Nephron (organoid): ENCODE measurements around the gene PPP1R15B.
A peak's percentile ranks its signal among the peaks of the same experiment; 100 is the strongest.

Experiments
- H3K27ac Mint-ChIP-seq, 3 experiments: 2 replicates each; pipeline ENCODE4 v1.8.0; 2020; ENCODE audit warnings: mixed read lengths in 3 of 3, mild to moderate bottlenecking in 2 of 3, moderate library complexity in 1 of 3
- H3K27me3 Mint-ChIP-seq: 2 replicates; pipeline ENCODE4 v1.8.0; 2021; ENCODE audit warnings: low read depth, mild to moderate bottlenecking, moderate library complexity, mixed read lengths
- H3K36me3 Mint-ChIP-seq: 2 replicates; pipeline ENCODE4 v1.8.0; 2020; ENCODE audit warnings: low read depth, mixed read lengths
- H3K4me1 Mint-ChIP-seq: 2 replicates; pipeline ENCODE4 v1.8.0; 2020; ENCODE audit warnings: mixed read lengths
- H3K4me3 Mint-ChIP-seq, 3 experiments: 2 replicates each; pipeline ENCODE4 v1.8.0; 2020; ENCODE audit warnings: mild to moderate bottlenecking in 3 of 3, mixed read lengths in 3 of 3, moderate library complexity in 2 of 3
- H3K9me3 Mint-ChIP-seq: 2 replicates; pipeline ENCODE4 v1.8.0; 2020; ENCODE audit warnings: mixed read lengths
- TF ChIP-seq, protein P1 (sequence below), 3 experiments: fragments of 200-600 bp; sonication (generic); IDR thresholded peaks; one replicate each; pipeline ENCODE4 v1.5.0; 2021; ENCODE audit warnings: antibody characterized with exemption in 3 of 3; ENCODE audit not compliant: unreplicated experiment in 3 of 3

PPP1R15B gene

GRCh38 chr1:204361781-204362180 is 49.8 kb downstream of the PPP1R15B start:
- peaks cover 43% of the 10 kb centered on the region for H3K4me1 Mint-ChIP-seq
- H3K36me3 Mint-ChIP-seq = no peaks in the 10 kb centered on the region
- no peaks in the 10 kb centered on the region for H3K9me3 Mint-ChIP-seq
- TF ChIP-seq, protein P1, sequence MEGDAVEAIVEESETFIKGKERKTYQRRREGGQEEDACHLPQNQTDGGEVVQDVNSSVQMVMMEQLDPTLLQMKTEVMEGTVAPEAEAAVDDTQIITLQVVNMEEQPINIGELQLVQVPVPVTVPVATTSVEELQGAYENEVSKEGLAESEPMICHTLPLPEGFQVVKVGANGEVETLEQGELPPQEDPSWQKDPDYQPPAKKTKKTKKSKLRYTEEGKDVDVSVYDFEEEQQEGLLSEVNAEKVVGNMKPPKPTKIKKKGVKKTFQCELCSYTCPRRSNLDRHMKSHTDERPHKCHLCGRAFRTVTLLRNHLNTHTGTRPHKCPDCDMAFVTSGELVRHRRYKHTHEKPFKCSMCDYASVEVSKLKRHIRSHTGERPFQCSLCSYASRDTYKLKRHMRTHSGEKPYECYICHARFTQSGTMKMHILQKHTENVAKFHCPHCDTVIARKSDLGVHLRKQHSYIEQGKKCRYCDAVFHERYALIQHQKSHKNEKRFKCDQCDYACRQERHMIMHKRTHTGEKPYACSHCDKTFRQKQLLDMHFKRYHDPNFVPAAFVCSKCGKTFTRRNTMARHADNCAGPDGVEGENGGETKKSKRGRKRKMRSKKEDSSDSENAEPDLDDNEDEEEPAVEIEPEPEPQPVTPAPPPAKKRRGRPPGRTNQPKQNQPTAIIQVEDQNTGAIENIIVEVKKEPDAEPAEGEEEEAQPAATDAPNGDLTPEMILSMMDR (IDR thresholded peaks at IDR 0.05; ENCODE audit: unreplicated experiment in 3 of 3) = no peak
- H3K4me3 Mint-ChIP-seq = peak overlapping the region in 2 of 3 experiments; percentile 16 to 58
- peak overlapping the region; percentile 69 to 87 (median 86) for H3K27ac Mint-ChIP-seq
- peaks cover 14% of the 10 kb centered on the region for H3K27me3 Mint-ChIP-seq

DNA sequence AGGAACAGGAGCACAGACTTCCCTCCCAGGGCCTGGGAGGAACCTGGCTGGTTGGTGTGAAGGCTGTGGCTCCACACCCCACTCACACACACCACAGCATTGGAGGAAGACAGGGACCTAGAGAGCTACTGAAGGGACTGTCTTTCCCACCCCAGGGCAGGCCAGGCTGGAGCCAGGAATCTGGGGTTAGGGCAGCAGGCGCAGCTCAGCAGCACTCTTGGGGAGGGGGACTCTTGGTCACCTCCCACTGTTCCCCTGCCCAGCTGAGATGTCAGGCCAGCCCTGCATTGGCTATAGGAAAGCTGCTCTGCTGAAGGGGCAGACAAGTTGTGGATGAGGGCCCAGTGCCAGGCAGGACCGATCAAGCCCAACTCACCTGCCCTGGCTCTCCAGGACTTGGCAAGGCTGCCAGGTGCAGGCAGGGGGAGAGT is 50.3 kb downstream of the PPP1R15B start:
- peak overlapping the region; percentile 35 to 62 (median 58) for H3K4me3 Mint-ChIP-seq
- no peaks in the 10 kb centered on the region for H3K9me3 Mint-ChIP-seq
- peak overlapping the region; percentile 63 to 87 (median 86) for H3K27ac Mint-ChIP-seq
- peaks cover 43% of the 10 kb centered on the region for H3K4me1 Mint-ChIP-seq
- peaks cover 14% of the 10 kb centered on the region for H3K27me3 Mint-ChIP-seq
- TF ChIP-seq, protein P1 (IDR thresholded peaks at IDR 0.05; ENCODE audit: unreplicated experiment in 3 of 3) = no peak
- H3K36me3 Mint-ChIP-seq = no peaks in the 10 kb centered on the region

DNA sequence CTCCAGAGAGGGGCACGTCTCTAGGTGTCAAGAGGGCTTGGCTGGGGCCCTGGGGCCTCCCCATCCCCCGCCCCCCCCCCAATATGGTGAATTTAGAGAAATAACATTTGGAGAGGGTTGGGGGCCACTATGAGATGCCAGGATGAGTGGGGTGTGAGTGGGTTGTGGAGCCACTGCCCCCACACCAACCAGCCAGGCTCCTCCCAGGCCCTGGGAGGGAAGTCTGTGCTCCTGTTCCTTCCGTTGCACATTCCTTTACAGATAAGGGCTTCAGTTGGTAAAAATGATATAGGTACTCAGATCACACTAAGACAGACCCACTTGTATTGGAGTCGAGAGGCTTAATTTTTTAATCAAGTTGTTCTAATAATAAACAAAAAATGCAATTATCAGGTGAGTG is 51.3 kb downstream of the PPP1R15B start:
- H3K27me3 Mint-ChIP-seq = peaks cover 9% of the 10 kb centered on the region

GRCh38 chr1:204359474-204360255 is 52.0 kb downstream of the PPP1R15B start, which contains the start of gene PLEKHA6:
Gene PLEKHA6 (minus strand): TSS chr1:204359929. CDS start chr1:204273727, 86,202 bp downstream.
- Mint-ChIP-seq H3K4me1 (peaks cover 48% of the 10 kb centered on the region), H3K4me3 (peak within 1 kb of the TSS; percentile 81 to 87 (median 83)), H3K9me3 (no peaks in the 10 kb centered on the region), H3K27ac (peak within 1 kb of the TSS; percentile 87 to 92 (median 91)), H3K27me3 (peaks cover 3% of the 10 kb centered on the region), H3K36me3 (no peaks in the 10 kb centered on the region)
- TF ChIP-seq, protein P1 (IDR thresholded peaks at IDR 0.05; ENCODE audit: unreplicated experiment in 3 of 3) = peak; percentile 34 to 50 (median 41)

More for the DNA sequence above, 51.3 kb downstream of the PPP1R15B start:
- H3K9me3 Mint-ChIP-seq = no peaks in the 10 kb centered on the region
- H3K27ac Mint-ChIP-seq = peak overlapping the region; percentile 63 to 92 (median 87)
- no peak overlapping the region for H3K4me3 Mint-ChIP-seq
- peaks cover 48% of the 10 kb centered on the region for H3K4me1 Mint-ChIP-seq
- TF ChIP-seq, protein P1 (IDR thresholded peaks at IDR 0.05; ENCODE audit: unreplicated experiment in 3 of 3) = peak in 1 of 3 experiments; percentile 4
- H3K36me3 Mint-ChIP-seq = no peaks in the 10 kb centered on the region

DNA sequence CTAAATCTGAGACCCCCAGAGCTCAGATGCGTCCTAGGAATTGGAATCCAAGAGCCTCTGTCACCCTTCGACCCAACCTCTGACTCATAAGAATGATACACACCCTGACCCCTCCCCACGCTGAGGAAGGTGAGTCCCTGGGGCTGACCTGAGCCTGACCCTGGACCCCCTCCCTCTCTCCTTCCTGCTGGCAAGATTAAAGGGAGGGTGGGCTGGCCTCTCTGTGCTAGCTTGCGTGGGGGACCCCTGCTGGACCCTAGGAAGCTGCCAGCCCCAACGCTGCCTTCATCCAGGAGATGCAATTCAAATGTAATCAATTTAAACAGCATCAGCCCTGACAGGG is 52.5 kb downstream of the PPP1R15B start:
- H3K27ac Mint-ChIP-seq = peak overlapping the region; percentile 87 to 92 (median 91)
- TF ChIP-seq, protein P1 (IDR thresholded peaks at IDR 0.05; ENCODE audit: unreplicated experiment in 3 of 3) = peak in 1 of 3 experiments; percentile 9
- no peaks in the 10 kb centered on the region for H3K36me3 Mint-ChIP-seq
- H3K4me1 Mint-ChIP-seq = peaks cover 48% of the 10 kb centered on the region
- no peaks in the 10 kb centered on the region for H3K27me3 Mint-ChIP-seq
- H3K4me3 Mint-ChIP-seq = peak overlapping the region; percentile 81 to 87 (median 83)
- H3K9me3 Mint-ChIP-seq = no peaks in the 10 kb centered on the region
